ENCODE measurements around the gene NACA2.

NACA2 gene

GRCh38 chr17:61543786-61544415, 47.1 kb downstream of the NACA2 start:
- no peak for DNase-seq

- DNase-seq: no peak
Observed at GRCh38 chr17:61542027-61542426, 49.0 kb downstream of the NACA2 start.

GRCh38 chr17:61540874-61541273, 50.1 kb downstream of the NACA2 start:
- DNase-seq: no peak
